Measurements from ENCODE around the gene CYP4B1.

CYP4B1 gene

GRCh38 chr1:46755121-46755520, 43.7 kb upstream of the CYP4B1 start:
- H2AFZ ChIP-seq (ENCODE audit: low read depth, low read length), result no peak overlapping the region
- no peaks in the 10 kb centered on the region for H3K4me1 ChIP-seq (ENCODE audit: low read length)
- no peak overlapping the region for H3K9ac ChIP-seq (ENCODE audit: low read length)
- H3K36me3 ChIP-seq (replicated peaks; ENCODE audit: low read depth, low read length), result no peaks in the 10 kb centered on the region
- H3K4me2 ChIP-seq (ENCODE audit: low read length), result no peak overlapping the region
- no peak overlapping the region for H3K27ac ChIP-seq (ENCODE audit: low read length)
- no peaks in the 10 kb centered on the region for H3K9me3 ChIP-seq (ENCODE audit: insufficient read depth, low read length)
- peaks cover 2% of the 10 kb centered on the region; the same call in 1 of the 2 replicates for H3K27me3 ChIP-seq (ENCODE audit: low read depth, low read length)
- TF ChIP-seq CTCF (IDR thresholded peaks at IDR 0.05; ENCODE audit: low read depth, low read length) (no peak), EZH2phosphoT487 (IDR thresholded peaks at IDR 0.05; ENCODE audit: low read depth) (no peak)
- no peak overlapping the region for H3K4me3 ChIP-seq (ENCODE audit: low read length)
- no peaks in the 10 kb centered on the region for H3K79me2 ChIP-seq (ENCODE audit: low read length)
- H4K20me1 ChIP-seq (ENCODE audit: insufficient read depth, low read length), result no peaks in the 10 kb centered on the region

- H3K79me2 ChIP-seq (ENCODE audit: low read length), result no peaks in the 10 kb centered on the region
- no peaks in the 10 kb centered on the region for H4K20me1 ChIP-seq (ENCODE audit: insufficient read depth, low read length)
- H3K9me3 ChIP-seq (ENCODE audit: insufficient read depth, low read length), result no peaks in the 10 kb centered on the region
- no peak overlapping the region for H3K9ac ChIP-seq (ENCODE audit: low read length)
- H3K4me2 ChIP-seq (ENCODE audit: low read length), result no peak overlapping the region
- no peaks in the 10 kb centered on the region for H3K27me3 ChIP-seq (ENCODE audit: low read depth, low read length)
- no peak overlapping the region for H3K27ac ChIP-seq (ENCODE audit: low read length)
- no peak overlapping the region for H3K4me3 ChIP-seq (ENCODE audit: low read length)
- H2AFZ ChIP-seq (ENCODE audit: low read depth, low read length), result no peak overlapping the region
- TF ChIP-seq EZH2phosphoT487 (IDR thresholded peaks at IDR 0.05; ENCODE audit: low read depth) (no peak), CTCF (IDR thresholded peaks at IDR 0.05; ENCODE audit: low read depth, low read length) (no peak)
- H3K4me1 ChIP-seq (ENCODE audit: low read length), result no peaks in the 10 kb centered on the region
- no peaks in the 10 kb centered on the region for H3K36me3 ChIP-seq (replicated peaks; ENCODE audit: low read depth, low read length)
Observed at GRCh38 chr1:46757247-46757955, 41.4 kb upstream of the CYP4B1 start.

GRCh38 chr1:46757956-46758528, 40.8 kb upstream of the CYP4B1 start:
- no peak overlapping the region for H2AFZ ChIP-seq (ENCODE audit: low read depth, low read length)
- H3K9me3 ChIP-seq (ENCODE audit: insufficient read depth, low read length), result no peaks in the 10 kb centered on the region
- H3K4me2 ChIP-seq (ENCODE audit: low read length), result no peak overlapping the region
- H3K4me1 ChIP-seq (ENCODE audit: low read length), result no peaks in the 10 kb centered on the region
- H3K79me2 ChIP-seq (ENCODE audit: low read length), result no peaks in the 10 kb centered on the region
- TF ChIP-seq CTCF (IDR thresholded peaks at IDR 0.05; ENCODE audit: low read depth, low read length), result no peak
- no peak for TF ChIP-seq EZH2phosphoT487 (IDR thresholded peaks at IDR 0.05; ENCODE audit: low read depth)
- H3K27ac ChIP-seq (ENCODE audit: low read length), result no peak overlapping the region
- no peak overlapping the region for H3K9ac ChIP-seq (ENCODE audit: low read length)
- no peaks in the 10 kb centered on the region for H3K27me3 ChIP-seq (ENCODE audit: low read depth, low read length)
- H3K36me3 ChIP-seq (replicated peaks; ENCODE audit: low read depth, low read length), result no peaks in the 10 kb centered on the region
- no peak overlapping the region for H3K4me3 ChIP-seq (ENCODE audit: low read length)
- H4K20me1 ChIP-seq (ENCODE audit: insufficient read depth, low read length), result no peaks in the 10 kb centered on the region

GRCh38 chr1:46760558-46761166, 38.2 kb upstream of the CYP4B1 start:
- H3K4me1 ChIP-seq (ENCODE audit: low read length), result no peaks in the 10 kb centered on the region
- H2AFZ ChIP-seq (ENCODE audit: low read depth, low read length), result no peak overlapping the region
- no peaks in the 10 kb centered on the region for H3K9me3 ChIP-seq (ENCODE audit: insufficient read depth, low read length)
- H3K27ac ChIP-seq (ENCODE audit: low read length), result no peak overlapping the region
- H3K27me3 ChIP-seq (ENCODE audit: low read depth, low read length), result no peaks in the 10 kb centered on the region
- H3K79me2 ChIP-seq (ENCODE audit: low read length), result no peaks in the 10 kb centered on the region
- TF ChIP-seq CTCF (IDR thresholded peaks at IDR 0.05; ENCODE audit: low read depth, low read length), result no peak
- TF ChIP-seq EZH2phosphoT487 (IDR thresholded peaks at IDR 0.05; ENCODE audit: low read depth), result no peak
- H3K36me3 ChIP-seq (replicated peaks; ENCODE audit: low read depth, low read length), result no peaks in the 10 kb centered on the region
- no peak overlapping the region for H3K9ac ChIP-seq (ENCODE audit: low read length)
- H4K20me1 ChIP-seq (ENCODE audit: insufficient read depth, low read length), result no peaks in the 10 kb centered on the region
- H3K4me3 ChIP-seq (ENCODE audit: low read length), result no peak overlapping the region
- H3K4me2 ChIP-seq (ENCODE audit: low read length), result no peak overlapping the region
